ENCODE data around the gene PRR30. TPM values are rescaled to one million over a fixed set of nuclear protein-coding genes. Genes with fewer than 3 reads are reported as not detected.

PRR30 gene
- total and polyA plus RNA-seq, 2 donors (not counting 3 experiments of a cell fraction or from before 2014, with no cell fraction given), result not detected

GRCh38 chr2:27184115-27184514 is 44.9 kb upstream of the PRR30 start:
- FAIRE-seq, result no peak
- no TSS peak for BruUV-seq (replicated peaks)
- Histone ChIP-seq H3K9me3 (replicated peaks; ENCODE audit: control insufficient read depth, insufficient read depth, low read length) (no peaks in the 10 kb centered on the region), H2AFZ (ENCODE audit: low read depth, low read length) (no peak overlapping the region), H3K4me1 (ENCODE audit: control insufficient read depth, extremely low read depth, insufficient read depth, low read length) (no peaks in the 10 kb centered on the region), H3K9me1 (replicated peaks; ENCODE audit: control insufficient read depth, extremely low read depth, insufficient read depth, low read length) (no peaks in the 10 kb centered on the region), H3K79me2 (ENCODE audit: control insufficient read depth, insufficient read depth, low read length) (no peaks in the 10 kb centered on the region), H3K9ac (replicated peaks; ENCODE audit: extremely low read depth, insufficient read depth, low read length) (no peak overlapping the region), H3K27me3 (ENCODE audit: control insufficient read depth in 2 of 2, insufficient read depth in 2 of 2, low read length in 2 of 2) (peaks cover 13 to 20% of the 10 kb centered on the region in 2 experiments), H3K4me3 (replicated peaks in 1 of 3; ENCODE audit: insufficient read depth in 1 of 3, low read depth in 1 of 3, low read length in 3 of 3) (no peak overlapping the region), H4K20me1 (replicated peaks; ENCODE audit: control insufficient read depth, extremely low read depth, insufficient read depth, low read length) (no peaks in the 10 kb centered on the region), H3K36me3 (ENCODE audit: control insufficient read depth in 2 of 2, extremely low read depth in 1 of 2, insufficient read depth in 2 of 2, low read length in 2 of 2) (no peaks in the 10 kb centered on the region), H3K27ac (ENCODE audit: insufficient read depth, low read depth, low read length) (no peak overlapping the region), H3K4me2 (ENCODE audit: insufficient read depth, low read length) (no peak overlapping the region)
- ChIA-PET CTCF (interaction anchor here (1.8 kb wide), 2 partner anchors 9 to 14 kb away, joined by 5 to 8 read pairs; no protein-coding TSS in a partner anchor), POLR2A (no interaction called here)
- no peak for DNase-seq (ENCODE audit: low read depth, low spot score)
- intact Hi-C loops (cut with micrococcal nuclease), result no loop called here
- dilution Hi-C loops (cut with MboI; ENCODE audit: extremely low pct_ligation_motif_present, low sequenced_read_pairs), result no loop called here
- no peak for TF ChIP-seq EZH2 (IDR thresholded peaks at IDR 0.05; ENCODE audit: borderline replicate concordance, low read depth, low read length, severe bottlenecking)
- TF ChIP-seq MAX (IDR thresholded peaks at IDR 0.05; ENCODE audit: insufficient read depth, insufficient read length), result no peak
- TF ChIP-seq JUN (IDR thresholded peaks at IDR 0.05; ENCODE audit: borderline replicate concordance, insufficient read depth, insufficient read length, low read depth), result no peak
- TF ChIP-seq GATA2 (IDR thresholded peaks at IDR 0.05; ENCODE audit: insufficient read depth, insufficient read length, low read depth, low read length), result no peak
- no peak for TF ChIP-seq CTCF (IDR thresholded peaks at IDR 0.05; ENCODE audit: extremely low read depth in 1 of 2, insufficient read depth in 1 of 2, low read depth in 1 of 2, low read length in 2 of 2)
- TF ChIP-seq FOS (IDR thresholded peaks at IDR 0.05; ENCODE audit: borderline replicate concordance, insufficient read depth, low read length), result no peak
- no peak for TF ChIP-seq POLR2A (IDR thresholded peaks at IDR 0.05; ENCODE audit: low read depth, low read length)
- TF ChIP-seq POLR2AphosphoS5 (IDR thresholded peaks at IDR 0.05; ENCODE audit: insufficient read depth, low read depth, low read length), result no peak
- no peak for TF ChIP-seq MYC (IDR thresholded peaks at IDR 0.05; ENCODE audit: low read depth, low read length)

Measured in endothelial cell of umbilical vein (primary cell).